Osteocyte (in vitro differentiated cells): ENCODE data around the gene MPV17L2. TPM values are rescaled to one million over a fixed set of nuclear protein-coding genes. Genes with fewer than 3 reads are reported as not detected.
"Not testable (repeated sequence)": the region's sequence is repeated elsewhere in the genome, so short reads cannot be mapped to it uniquely, and the experiment has no call there.

Experiments
- DNase-seq: peaks from one replicate; pipeline ENCODE4 v3.0.0; 2021; ENCODE audit warnings: mixed read lengths; ENCODE audit not compliant: unreplicated experiment; ENCODE audit errors: extremely low spot score
- H3K27ac Mint-ChIP-seq: one replicate; pipeline ENCODE4 v1.8.0; 2021; ENCODE audit warnings: mild to moderate bottlenecking, mixed read lengths; ENCODE audit not compliant: unreplicated experiment
- H3K27me3 Mint-ChIP-seq: one replicate; pipeline ENCODE4 v1.8.0; 2021; ENCODE audit warnings: mixed read lengths; ENCODE audit not compliant: unreplicated experiment
- H3K36me3 Mint-ChIP-seq: one replicate; pipeline ENCODE4 v1.8.0; 2021; ENCODE audit warnings: mixed read lengths; ENCODE audit not compliant: unreplicated experiment
- H3K4me1 Mint-ChIP-seq: one replicate; pipeline ENCODE4 v1.8.0; 2021; ENCODE audit warnings: mixed read lengths; ENCODE audit not compliant: unreplicated experiment
- H3K4me3 Mint-ChIP-seq: one replicate; pipeline ENCODE4 v1.8.0; 2021; ENCODE audit warnings: mild to moderate bottlenecking, moderate library complexity, mixed read lengths; ENCODE audit not compliant: unreplicated experiment
- H3K9me3 Mint-ChIP-seq: one replicate; pipeline ENCODE4 v1.8.0; 2021; ENCODE audit warnings: mixed read lengths; ENCODE audit not compliant: unreplicated experiment
- CTCF ChIP-seq: fragments of 200-600 bp; sonication (generic); IDR thresholded peaks from 2 replicates; pipeline ENCODE4 v1.5.0; 2021; ENCODE audit warnings: antibody characterized with exemption, mild to moderate bottlenecking, moderate library complexity
- total RNA-seq: library from RNA; stranded (reverse); gene quantifications from 2 replicates; pipeline ENCODE4 v1.2.1, GENCODE V29; 2021

Gene MPV17L2
- total RNA-seq, 1 donor from 2014 or later: 11.6 TPM

- Mint-ChIP-seq H3K36me3 (no peaks in the 10 kb centered on the region), H3K9me3 (no peaks in the 10 kb centered on the region), H3K4me1 (peaks cover 48% of the 10 kb centered on the region), H3K27me3 (no peaks in the 10 kb centered on the region), H3K4me3 (no peak overlapping the region), H3K27ac (peak overlapping the region; percentile 67)
- no peak for DNase-seq
- no peak for TF ChIP-seq CTCF
Observed at GRCh38 chr19:18157465-18158063, 35.5 kb upstream of the MPV17L2 start.

GRCh38 chr19:18158467-18158866 is 34.6 kb upstream of the MPV17L2 start:
- H3K4me3 Mint-ChIP-seq: no peak overlapping the region
- no peak for TF ChIP-seq CTCF
- H3K27ac Mint-ChIP-seq: no peak overlapping the region
- no peak for DNase-seq
- peaks cover 48% of the 10 kb centered on the region for H3K4me1 Mint-ChIP-seq
- H3K36me3 Mint-ChIP-seq: peaks cover 4% of the 10 kb centered on the region
- no peaks in the 10 kb centered on the region for H3K9me3 Mint-ChIP-seq
- H3K27me3 Mint-ChIP-seq: no peaks in the 10 kb centered on the region

DNA sequence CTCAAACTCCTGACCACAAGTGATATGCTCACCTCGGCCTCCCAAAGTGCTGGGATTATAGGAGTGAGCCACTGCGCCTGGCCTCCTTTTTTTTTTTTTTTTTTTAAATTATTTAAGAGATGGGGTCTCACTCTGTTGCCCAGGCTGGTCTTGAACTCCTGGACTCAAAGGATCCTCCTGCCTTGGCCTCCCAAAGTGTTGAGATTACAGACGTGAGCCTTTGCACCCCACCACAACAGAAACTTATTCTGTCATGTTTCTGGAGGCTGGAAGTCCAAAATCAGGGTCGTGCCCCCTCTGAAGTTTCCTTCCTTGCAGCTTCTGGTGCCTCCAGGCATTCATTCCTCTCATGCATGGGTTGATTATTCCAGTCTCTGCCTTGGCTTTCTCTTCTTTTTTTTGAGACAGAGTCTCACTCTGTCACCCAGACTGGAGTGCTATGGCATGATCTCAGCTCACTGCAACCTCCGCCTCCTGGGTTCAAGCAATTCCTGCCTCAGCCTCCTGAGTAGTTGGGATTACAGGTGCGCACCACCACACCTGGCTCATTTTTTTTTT is 33.9 kb upstream of the MPV17L2 start:
- H3K9me3 Mint-ChIP-seq, H3K27me3 Mint-ChIP-seq, DNase-seq, H3K27ac Mint-ChIP-seq, H3K36me3 Mint-ChIP-seq, H3K4me3 Mint-ChIP-seq: not testable (repeated sequence)
- H3K4me1 Mint-ChIP-seq: peaks cover 44% of the 10 kb centered on the region

GRCh38 chr19:18159810-18160209 is 33.2 kb upstream of the MPV17L2 start:
- Mint-ChIP-seq H3K4me1 (peaks cover 39% of the 10 kb centered on the region), H3K36me3 (peaks cover 6% of the 10 kb centered on the region), H3K27ac (no peak overlapping the region), H3K4me3 (no peak overlapping the region), H3K27me3 (no peaks in the 10 kb centered on the region), H3K9me3 (no peaks in the 10 kb centered on the region)
- no peak for DNase-seq
- no peak for TF ChIP-seq CTCF

DNA sequence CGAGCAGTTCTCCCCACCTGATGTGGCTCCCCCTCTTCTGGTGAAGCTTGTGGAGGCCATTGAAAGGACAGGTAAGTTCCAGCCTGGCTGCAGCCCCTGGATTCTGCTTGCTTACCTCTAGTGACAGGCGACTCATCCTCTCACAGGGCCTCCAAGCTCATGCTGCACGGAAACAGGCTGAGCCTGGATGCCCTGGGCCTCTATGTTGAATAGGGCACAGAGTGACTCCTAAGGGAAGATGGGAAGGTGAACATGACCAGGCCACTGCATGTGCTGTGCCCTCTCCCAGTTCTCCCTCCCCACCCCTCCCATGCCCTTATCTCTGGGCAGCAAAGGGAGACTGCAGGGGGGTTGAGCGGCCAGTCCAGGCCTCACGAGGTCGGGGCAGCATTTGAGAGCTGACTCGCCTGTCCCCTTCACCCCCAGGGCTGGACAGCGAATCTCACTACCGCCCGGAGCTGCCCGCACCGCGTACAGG is 32.5 kb upstream of the MPV17L2 start:
- H3K4me3 Mint-ChIP-seq: peak overlapping the region; percentile 22
- no peak for TF ChIP-seq CTCF
- H3K27me3 Mint-ChIP-seq: no peaks in the 10 kb centered on the region
- peak overlapping the region; percentile 62 for H3K27ac Mint-ChIP-seq
- H3K9me3 Mint-ChIP-seq: no peaks in the 10 kb centered on the region
- peaks cover 7% of the 10 kb centered on the region for H3K36me3 Mint-ChIP-seq
- no peak for DNase-seq
- peaks cover 37% of the 10 kb centered on the region for H3K4me1 Mint-ChIP-seq
